ENCODE measurements around the gene ATF5.

Gene ATF5

DNA sequence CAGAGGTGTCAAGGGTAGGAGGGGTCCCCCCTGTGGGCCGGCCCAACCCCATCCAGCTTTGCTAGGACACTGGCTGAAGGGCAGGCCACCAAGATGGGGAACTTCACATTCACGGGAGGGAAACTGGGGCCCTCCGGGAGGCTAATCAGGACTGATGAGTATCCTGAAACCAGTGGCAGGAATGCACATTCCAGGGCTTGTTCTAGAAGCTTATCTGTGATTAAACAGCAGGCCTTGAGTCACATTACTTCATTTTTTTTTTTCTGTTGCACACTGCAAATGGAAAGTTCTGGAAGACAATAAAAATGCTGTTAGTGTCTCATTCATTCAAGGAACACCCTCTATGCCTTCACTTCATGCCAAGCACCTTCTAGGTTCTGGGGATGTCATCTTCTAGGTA lies 47.5 kb downstream of the ATF5 start:
- no peak for DNase-seq (ENCODE audit: low spot score)

DNA sequence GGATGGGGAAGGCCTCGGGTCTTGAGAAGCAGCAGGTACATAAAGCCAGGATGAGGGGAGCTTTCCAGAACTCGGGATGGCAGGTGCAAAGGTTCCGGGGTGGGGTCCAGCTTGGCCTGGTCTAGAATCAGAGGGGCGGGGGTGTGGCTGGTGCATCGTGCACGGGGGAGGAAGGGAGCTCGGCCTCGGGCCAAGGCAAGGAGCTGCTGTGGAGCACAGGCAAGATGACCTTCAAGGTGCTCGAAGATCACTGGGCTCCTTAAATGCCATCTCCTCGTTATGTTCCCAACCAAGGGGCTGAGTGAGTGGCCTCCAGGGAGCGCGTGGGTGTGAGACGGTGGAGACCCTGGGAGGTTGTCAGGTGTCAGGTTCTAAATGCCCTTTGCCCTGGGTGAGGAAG lies 48.1 kb downstream of the ATF5 start:
- no peak for DNase-seq (ENCODE audit: low spot score)

DNA sequence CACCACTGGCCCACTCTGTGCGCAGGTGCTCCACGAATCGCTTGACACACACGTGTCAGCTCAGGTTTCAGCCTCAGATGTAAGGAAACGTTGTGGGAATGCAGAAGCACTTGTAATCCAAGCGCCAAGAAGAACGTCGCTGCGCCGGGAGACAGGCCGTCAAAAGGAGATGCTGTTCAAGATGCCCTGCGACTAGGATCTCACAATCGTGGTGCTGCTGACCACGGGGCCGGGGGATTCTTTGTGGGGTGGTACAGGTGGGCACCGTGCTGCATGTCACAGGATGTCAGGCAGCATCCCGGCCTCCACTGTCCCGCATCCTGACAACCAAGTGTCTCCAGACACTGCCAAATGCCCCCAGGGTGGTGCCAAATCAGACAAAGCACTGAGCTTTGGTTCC lies 48.9 kb downstream of the ATF5 start:
- DNase-seq (ENCODE audit: low spot score): no peak

DNA sequence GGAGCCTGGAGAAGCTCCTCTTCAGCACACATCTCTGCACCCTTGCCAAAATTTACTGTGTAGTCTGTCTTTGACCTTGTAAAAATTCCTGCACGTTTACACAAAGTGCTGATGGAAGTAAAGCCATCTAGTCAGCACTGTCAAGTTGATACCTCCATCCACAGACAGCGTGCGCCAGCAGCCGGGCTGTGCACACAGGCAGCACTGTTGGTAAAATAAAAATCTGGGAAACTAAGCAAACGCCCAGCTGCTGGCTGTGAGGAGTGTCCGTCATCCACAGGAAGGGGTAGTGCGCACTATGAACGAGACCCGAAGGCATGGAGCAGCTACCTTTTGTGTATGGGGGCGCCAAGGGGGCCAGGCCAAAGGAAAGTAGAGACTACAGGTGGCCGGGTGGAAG lies 49.3 kb downstream of the ATF5 start:
- DNase-seq (ENCODE audit: low spot score): no peak

DNA sequence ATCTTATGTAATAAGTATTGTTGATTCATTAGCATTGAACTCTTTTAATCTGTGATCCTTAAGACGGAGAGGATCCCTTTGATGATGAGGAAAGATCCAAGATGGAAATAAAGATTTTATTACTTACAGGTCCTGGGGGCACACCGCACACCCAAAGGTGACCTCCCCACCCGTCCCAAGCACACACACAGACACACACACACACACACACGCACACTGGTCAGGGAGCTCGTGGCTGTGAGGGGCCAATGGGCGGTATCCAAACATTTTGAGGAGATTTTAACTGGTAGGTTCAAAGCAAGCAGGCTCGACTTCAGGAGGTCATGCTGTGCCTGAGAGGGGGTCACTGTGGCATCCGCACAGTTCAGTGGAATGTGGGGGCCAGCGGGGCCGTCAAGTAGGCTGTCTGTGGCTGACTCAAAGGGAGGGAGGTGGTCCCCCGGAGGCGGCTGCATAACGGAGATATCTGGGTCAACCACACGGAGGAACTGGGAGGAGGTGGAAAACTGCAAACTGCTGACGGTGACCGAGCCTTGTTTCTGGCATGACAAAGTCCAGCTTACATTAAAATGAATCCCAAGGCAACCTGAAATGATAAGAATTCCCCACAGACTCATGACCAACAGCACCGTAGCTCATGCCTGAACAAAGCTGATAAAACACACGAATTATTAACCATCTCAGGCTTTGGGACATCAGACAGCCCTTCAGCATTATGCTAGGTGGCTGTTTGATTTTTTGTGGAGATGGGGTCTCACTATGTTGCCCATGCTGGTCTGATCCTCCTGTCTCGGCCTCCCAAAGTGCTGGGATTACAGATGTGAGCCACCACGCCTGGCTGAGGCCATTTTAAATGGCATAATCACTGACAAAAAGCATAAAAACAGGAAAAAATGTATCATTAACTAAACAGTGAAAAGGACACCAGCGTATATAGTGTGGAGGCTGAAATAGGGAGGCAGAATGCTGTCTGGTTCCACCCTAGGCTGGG lies 52.9 kb downstream of the ATF5 start:
- no peak for DNase-seq (ENCODE audit: low spot score)
